ENCODE measurements around the gene TMEM232. TPM values are rescaled to one million over a fixed set of nuclear protein-coding genes. Genes with fewer than 3 reads are reported as not detected.

Gene TMEM232
- total and polyA plus RNA-seq, 2 of the 4 experiments (the other 2 are of a cell fraction), result 0.17 to 0.36 TPM

GRCh38 chr5:110681953-110682352, 44.5 kb downstream of the TMEM232 start:
- BruUV-seq (replicated peaks), result no TSS peak
- H3K18ac ChIP-seq (ENCODE audit: low read depth, low read length), result no peak overlapping the region
- no peaks in the 10 kb centered on the region for H3K9me1 ChIP-seq (ENCODE audit: insufficient read depth, low read length)
- no peak overlapping the region for H2AK9ac ChIP-seq (replicated peaks; ENCODE audit: low read depth, low read length, poor library complexity)
- no peaks in the 10 kb centered on the region for H4K20me1 ChIP-seq (ENCODE audit: insufficient read depth, low read length)
- intact Hi-C loops (cut with micrococcal nuclease), result no loop called here
- no peaks in the 10 kb centered on the region for H3K36me3 ChIP-seq (ENCODE audit: control insufficient read depth, insufficient read depth, low read length)
- H2BK20ac ChIP-seq (ENCODE audit: low read depth, low read length), result no peak overlapping the region
- H3K27ac ChIP-seq (ENCODE audit: insufficient read depth, low read length), result no peak overlapping the region
- H3K23ac ChIP-seq (ENCODE audit: low read depth, low read length), result no peak overlapping the region
- in situ Hi-C loops (cut with MboI; ENCODE audit: low sequenced_read_pairs), result no loop called here
- H2AFZ ChIP-seq (replicated peaks; ENCODE audit: low read length, poor library complexity), result no peak overlapping the region
- H4K8ac ChIP-seq (ENCODE audit: low read depth in 2 of 2, low read length in 2 of 2), result no peak overlapping the region
- H3K56ac ChIP-seq (ENCODE audit: extremely low read depth, insufficient read depth, low read length), result no peak overlapping the region
- no peaks in the 10 kb centered on the region for H3K27me3 ChIP-seq (ENCODE audit: control insufficient read depth, insufficient read depth, low read length)
- ChIA-PET CTCF (interaction anchor here (1.0 kb wide), 1 partner anchor 12 kb away, joined by 4 read pairs; no protein-coding TSS in a partner anchor), POLR2A (ENCODE audit: unreplicated experiment) (no interaction called here)
- no peak overlapping the region for H3K4me3 ChIP-seq (ENCODE audit: insufficient read depth, low read depth, low read length)
- H3K79me1 ChIP-seq (ENCODE audit: low read depth in 1 of 2, low read length in 2 of 2), result no peaks in the 10 kb centered on the region
- no peaks in the 10 kb centered on the region for H3K9me3 ChIP-seq (ENCODE audit: control insufficient read depth, insufficient read depth, low read length)
- no peak overlapping the region for H4K5ac ChIP-seq (ENCODE audit: low read depth, low read length)
- H3K4ac ChIP-seq (ENCODE audit: low read depth, low read length), result no peak overlapping the region
- DNase-seq, result no peak
- H4K91ac ChIP-seq (ENCODE audit: insufficient read depth, low read depth, low read length), result no peak overlapping the region
- H3K14ac ChIP-seq (replicated peaks; ENCODE audit: low read depth, low read length), result no peak overlapping the region
- H3K9ac ChIP-seq (ENCODE audit: low read depth, low read length), result no peak overlapping the region
- no peaks in the 10 kb centered on the region for H3K4me1 ChIP-seq (ENCODE audit: control insufficient read depth, insufficient read depth, low read length)
- H2AK5ac ChIP-seq (ENCODE audit: low read depth, low read length), result no peak overlapping the region
- TF ChIP-seq MAFK (IDR thresholded peaks at IDR 0.05; ENCODE audit: low read depth, low read length), result peak; percentile 73
- no peak for TF ChIP-seq CHD1 (IDR thresholded peaks at IDR 0.05; ENCODE audit: low read depth, low read length)
- no peak for TF ChIP-seq BHLHE40 (IDR thresholded peaks at IDR 0.05; ENCODE audit: low read depth, low read length)
- TF ChIP-seq ELK1 (IDR thresholded peaks at IDR 0.05; ENCODE audit: borderline replicate concordance, low read depth, low read length), result no peak
- ATAC-seq (ENCODE audit: low read depth), result no peak
- dilution Hi-C loops (cut with HindIII; ENCODE audit: low sequenced_read_pairs, unreplicated experiment), result no loop called here
- H2BK120ac ChIP-seq (ENCODE audit: low read depth, low read length), result no peak overlapping the region
- H2BK15ac ChIP-seq (ENCODE audit: low read depth, low read length), result no peak overlapping the region
- H2BK5ac ChIP-seq (ENCODE audit: low read depth, low read length, poor library complexity, severe bottlenecking), result no peak overlapping the region
- no peak overlapping the region for H3K4me2 ChIP-seq (ENCODE audit: low read depth, low read length)
